Activated T-cell treated with anti-CD3 and anti-CD28 coated beads, Interleukin-2, amount 50 U/mL, for 72 hours (primary cell): ENCODE data around the gene CPNE7. TPM values are rescaled to one million over a fixed set of nuclear protein-coding genes. Genes with fewer than 3 reads are reported as not detected.
"Not testable (repeated sequence)": the region's sequence is repeated elsewhere in the genome, so short reads cannot be mapped to it uniquely, and the experiment has no call there.

Experiments
- ATAC-seq, 2 donors: fragments of 150-1000 bp; cut with Tn5 transposase; replicated peaks in 1 of 2; 2 replicates each; pipeline ENCODE4 v1.10.0; 2021; ENCODE audit warnings: moderate library complexity in 2 of 2, mild to moderate bottlenecking in 1 of 2
- DNase-seq, 2 donors: peaks; one replicate each; pipeline ENCODE4 v3.0.0; 2021 to 2022; ENCODE audit warnings: mixed read lengths in 1 of 2
- H3K27ac Mint-ChIP-seq: one replicate; pipeline ENCODE4 v1.8.0; 2022; ENCODE audit warnings: mild to moderate bottlenecking, moderate library complexity, mixed read lengths
- H3K27me3 Mint-ChIP-seq: one replicate; pipeline ENCODE4 v1.8.0; 2022; ENCODE audit warnings: low read depth, mixed read lengths
- H3K36me3 Mint-ChIP-seq, 2 donors: one replicate each; pipeline ENCODE4 v1.8.0; 2022; ENCODE audit warnings: mixed read lengths in 2 of 2, mild to moderate bottlenecking in 1 of 2; ENCODE audit not compliant: insufficient read depth in 2 of 2
- H3K4me1 Mint-ChIP-seq: one replicate; pipeline ENCODE4 v1.8.0; 2022; ENCODE audit warnings: low read depth, mixed read lengths
- H3K4me3 Mint-ChIP-seq, 2 donors: one replicate each; pipeline ENCODE4 v1.8.0; 2022; ENCODE audit warnings: mild to moderate bottlenecking in 2 of 2, mixed read lengths in 2 of 2, moderate library complexity in 2 of 2
- H3K9me3 Mint-ChIP-seq, 2 donors: one replicate each; pipeline ENCODE4 v1.8.0; 2022; ENCODE audit warnings: mixed read lengths in 2 of 2
- total RNA-seq, 2 donors: library from RNA; stranded (reverse); gene quantifications; one replicate each; pipeline ENCODE4 v1.2.3, GENCODE V29; 2022

Gene CPNE7
- total RNA-seq, 2 donors from 2014 or later = 10.9 to 11.4 TPM

GRCh38 chr16:89584768-89585549 lies 9.4 kb downstream of the CPNE7 start:
- no peak for DNase-seq
- Mint-ChIP-seq H3K9me3 (no peaks in the 10 kb centered on the region), H3K4me3 (no peak overlapping the region), H3K27ac (no peak overlapping the region), H3K36me3 (peaks cover 0 to 2% of the 10 kb centered on the region in 2 donors), H3K27me3 (no peaks in the 10 kb centered on the region), H3K4me1 (no peaks in the 10 kb centered on the region)
- no peak for ATAC-seq

GRCh38 chr16:89586218-89586617 lies 10.7 kb downstream of the CPNE7 start:
- H3K27ac Mint-ChIP-seq = no peak overlapping the region
- H3K36me3 Mint-ChIP-seq = peaks cover 0 to 2% of the 10 kb centered on the region in 2 donors
- ATAC-seq (peak in 1 of 2 donors; percentile 13), DNase-seq (no peak)
- H3K27me3 Mint-ChIP-seq = no peaks in the 10 kb centered on the region
- no peak overlapping the region for H3K4me3 Mint-ChIP-seq
- H3K4me1 Mint-ChIP-seq = no peaks in the 10 kb centered on the region
- H3K9me3 Mint-ChIP-seq = no peaks in the 10 kb centered on the region

- DNase-seq (peak in 1 of 2 donors; percentile 28), ATAC-seq (peak; percentile 46 to 47)
- peaks cover 0 to 2% of the 10 kb centered on the region in 2 donors for H3K36me3 Mint-ChIP-seq
- no peak overlapping the region for H3K27ac Mint-ChIP-seq
- H3K9me3 Mint-ChIP-seq = no peaks in the 10 kb centered on the region
- H3K4me1 Mint-ChIP-seq = no peaks in the 10 kb centered on the region
- H3K4me3 Mint-ChIP-seq = no peak overlapping the region
- H3K27me3 Mint-ChIP-seq = no peaks in the 10 kb centered on the region
Observed at GRCh38 chr16:89586853-89587252, 11.3 kb downstream of the CPNE7 start.

GRCh38 chr16:89587676-89588075 lies 12.1 kb downstream of the CPNE7 start:
- ATAC-seq, H3K4me3 Mint-ChIP-seq, H3K9me3 Mint-ChIP-seq, H3K27ac Mint-ChIP-seq, H3K27me3 Mint-ChIP-seq, H3K36me3 Mint-ChIP-seq, DNase-seq, H3K4me1 Mint-ChIP-seq: not testable (repeated sequence)

GRCh38 chr16:89588413-89589109 lies 13.0 kb downstream of the CPNE7 start:
- no peak for DNase-seq
- no peak overlapping the region for H3K27ac Mint-ChIP-seq
- H3K4me1 Mint-ChIP-seq = peaks cover 3% of the 10 kb centered on the region
- H3K9me3 Mint-ChIP-seq = no peaks in the 10 kb centered on the region
- H3K27me3 Mint-ChIP-seq = no peaks in the 10 kb centered on the region
- ATAC-seq = no peak
- H3K4me3 Mint-ChIP-seq = no peak overlapping the region
- peaks cover 0 to 2% of the 10 kb centered on the region in 2 donors for H3K36me3 Mint-ChIP-seq

- Mint-ChIP-seq H3K9me3 (no peaks in the 10 kb centered on the region), H3K4me1 (peaks cover 11% of the 10 kb centered on the region), H3K36me3 (peaks cover 0 to 2% of the 10 kb centered on the region in 2 donors), H3K4me3 (no peak overlapping the region), H3K27ac (no peak overlapping the region), H3K27me3 (no peaks in the 10 kb centered on the region)
- no peak for DNase-seq
- no peak for ATAC-seq
Observed at GRCh38 chr16:89589241-89589926, 13.8 kb downstream of the CPNE7 start.

GRCh38 chr16:89593841-89594240 lies 18.3 kb downstream of the CPNE7 start:
- no peaks in the 10 kb centered on the region for H3K36me3 Mint-ChIP-seq
- peaks cover 12% of the 10 kb centered on the region for H3K4me1 Mint-ChIP-seq
- H3K9me3 Mint-ChIP-seq = no peaks in the 10 kb centered on the region
- DNase-seq (peak in 1 of 2 donors; percentile 29), ATAC-seq (peak; percentile 74 to 89)
- no peak overlapping the region for H3K27ac Mint-ChIP-seq
- H3K27me3 Mint-ChIP-seq = no peaks in the 10 kb centered on the region
- H3K4me3 Mint-ChIP-seq = peak overlapping the region in 1 of 2 donors; percentile 20

- no peaks in the 10 kb centered on the region for H3K27me3 Mint-ChIP-seq
- peaks cover 12% of the 10 kb centered on the region for H3K4me1 Mint-ChIP-seq
- ATAC-seq = no peak
- no peak for DNase-seq
- no peak overlapping the region for H3K4me3 Mint-ChIP-seq
- H3K36me3 Mint-ChIP-seq = no peaks in the 10 kb centered on the region
- no peak overlapping the region for H3K27ac Mint-ChIP-seq
- H3K9me3 Mint-ChIP-seq = no peaks in the 10 kb centered on the region
Observed at GRCh38 chr16:89595330-89596060, 19.9 kb downstream of the CPNE7 start.

- no peak for ATAC-seq
- Mint-ChIP-seq H3K4me3 (no peak overlapping the region), H3K9me3 (no peaks in the 10 kb centered on the region), H3K4me1 (peaks cover 12% of the 10 kb centered on the region), H3K27ac (no peak overlapping the region), H3K27me3 (no peaks in the 10 kb centered on the region), H3K36me3 (no peaks in the 10 kb centered on the region)
- no peak for DNase-seq
Observed at GRCh38 chr16:89596061-89596689, 20.6 kb downstream of the CPNE7 start.

- Mint-ChIP-seq H3K36me3 (no peaks in the 10 kb centered on the region), H3K4me3 (no peak overlapping the region), H3K27ac (no peak overlapping the region), H3K9me3 (no peaks in the 10 kb centered on the region), H3K4me1 (peaks cover 12% of the 10 kb centered on the region), H3K27me3 (no peaks in the 10 kb centered on the region)
- no peak for ATAC-seq
- DNase-seq = no peak
Observed at GRCh38 chr16:89596957-89597649, 21.5 kb downstream of the CPNE7 start.

GRCh38 chr16:89598199-89598598 lies 22.6 kb downstream of the CPNE7 start:
- H3K9me3 Mint-ChIP-seq = no peaks in the 10 kb centered on the region
- ATAC-seq (no peak), DNase-seq (no peak)
- H3K36me3 Mint-ChIP-seq = no peaks in the 10 kb centered on the region
- no peaks in the 10 kb centered on the region for H3K27me3 Mint-ChIP-seq
- peaks cover 23% of the 10 kb centered on the region for H3K4me1 Mint-ChIP-seq
- H3K27ac Mint-ChIP-seq = no peak overlapping the region
- H3K4me3 Mint-ChIP-seq = no peak overlapping the region

- no peaks in the 10 kb centered on the region for H3K9me3 Mint-ChIP-seq
- peak; percentile 35 to 38 for ATAC-seq
- H3K27me3 Mint-ChIP-seq = no peaks in the 10 kb centered on the region
- no peak overlapping the region for H3K27ac Mint-ChIP-seq
- no peaks in the 10 kb centered on the region for H3K36me3 Mint-ChIP-seq
- DNase-seq = peak; percentile 54 to 55
- H3K4me1 Mint-ChIP-seq = peaks cover 12% of the 10 kb centered on the region
- H3K4me3 Mint-ChIP-seq = no peak overlapping the region
Observed at GRCh38 chr16:89599451-89599858, 23.9 kb downstream of the CPNE7 start.
